ENCODE results near the gene BIRC2. TPM values are rescaled to one million over a fixed set of nuclear protein-coding genes. Genes with fewer than 3 reads are reported as not detected.

Gene BIRC2
- total and polyA plus RNA-seq, 4 donors = 14.1 to 46.7 (median 29.5) TPM

GRCh38 chr11:102343809-102344208 lies 3.2 kb upstream of the BIRC2 start (continued):
- TF ChIP-seq, protein P1, sequence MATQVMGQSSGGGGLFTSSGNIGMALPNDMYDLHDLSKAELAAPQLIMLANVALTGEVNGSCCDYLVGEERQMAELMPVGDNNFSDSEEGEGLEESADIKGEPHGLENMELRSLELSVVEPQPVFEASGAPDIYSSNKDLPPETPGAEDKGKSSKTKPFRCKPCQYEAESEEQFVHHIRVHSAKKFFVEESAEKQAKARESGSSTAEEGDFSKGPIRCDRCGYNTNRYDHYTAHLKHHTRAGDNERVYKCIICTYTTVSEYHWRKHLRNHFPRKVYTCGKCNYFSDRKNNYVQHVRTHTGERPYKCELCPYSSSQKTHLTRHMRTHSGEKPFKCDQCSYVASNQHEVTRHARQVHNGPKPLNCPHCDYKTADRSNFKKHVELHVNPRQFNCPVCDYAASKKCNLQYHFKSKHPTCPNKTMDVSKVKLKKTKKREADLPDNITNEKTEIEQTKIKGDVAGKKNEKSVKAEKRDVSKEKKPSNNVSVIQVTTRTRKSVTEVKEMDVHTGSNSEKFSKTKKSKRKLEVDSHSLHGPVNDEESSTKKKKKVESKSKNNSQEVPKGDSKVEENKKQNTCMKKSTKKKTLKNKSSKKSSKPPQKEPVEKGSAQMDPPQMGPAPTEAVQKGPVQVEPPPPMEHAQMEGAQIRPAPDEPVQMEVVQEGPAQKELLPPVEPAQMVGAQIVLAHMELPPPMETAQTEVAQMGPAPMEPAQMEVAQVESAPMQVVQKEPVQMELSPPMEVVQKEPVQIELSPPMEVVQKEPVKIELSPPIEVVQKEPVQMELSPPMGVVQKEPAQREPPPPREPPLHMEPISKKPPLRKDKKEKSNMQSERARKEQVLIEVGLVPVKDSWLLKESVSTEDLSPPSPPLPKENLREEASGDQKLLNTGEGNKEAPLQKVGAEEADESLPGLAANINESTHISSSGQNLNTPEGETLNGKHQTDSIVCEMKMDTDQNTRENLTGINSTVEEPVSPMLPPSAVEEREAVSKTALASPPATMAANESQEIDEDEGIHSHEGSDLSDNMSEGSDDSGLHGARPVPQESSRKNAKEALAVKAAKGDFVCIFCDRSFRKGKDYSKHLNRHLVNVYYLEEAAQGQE (IDR thresholded peaks at IDR 0.05) = no peak
- TF ChIP-seq TAF1 (conservative IDR thresholded peaks at IDR 0.05) (no peak), JUND (IDR thresholded peaks at IDR 0.05) (no peak), HNF4G (IDR thresholded peaks at IDR 0.05) (no peak), RXRA (IDR thresholded peaks at IDR 0.05) (no peak)

GRCh38 chr11:102345904-102346303 lies 1.1 kb upstream of the BIRC2 start:
- 14% methylated on average over 8 of the region's 8 CpGs for WGBS
- H3K36me3 ChIP-seq (ENCODE audit: control insufficient read depth in 4 of 4, insufficient read depth in 3 of 4, low read depth in 1 of 4, low read length in 3 of 4) = peaks cover 0 to 7% (median 2%) of the 10 kb centered on the region in 4 donors
- DNase-seq (ENCODE audit: low spot score) = peak; percentile 44
- peaks cover 3 to 25% (median 4%) of the 10 kb centered on the region in 4 donors for H3K4me1 ChIP-seq (ENCODE audit: control insufficient read depth in 4 of 4, insufficient read depth in 4 of 4, low read length in 3 of 4)
- peak overlapping the region; percentile 92 to 96 for H3K27ac ChIP-seq (ENCODE audit: low read depth in 1 of 2, low read length in 2 of 2)
- H3K4me3 ChIP-seq (ENCODE audit: low read depth in 1 of 3, low read length in 3 of 3) = peak overlapping the region; percentile 76 to 96 (median 94)
- no peaks in the 10 kb centered on the region for H3K27me3 ChIP-seq (ENCODE audit: control insufficient read depth in 4 of 4, insufficient read depth in 4 of 4, low read length in 3 of 4)
- TF ChIP-seq JUND (IDR thresholded peaks at IDR 0.05) = peak in 1 of 2 donors; percentile 14
- TF ChIP-seq, protein P2, sequence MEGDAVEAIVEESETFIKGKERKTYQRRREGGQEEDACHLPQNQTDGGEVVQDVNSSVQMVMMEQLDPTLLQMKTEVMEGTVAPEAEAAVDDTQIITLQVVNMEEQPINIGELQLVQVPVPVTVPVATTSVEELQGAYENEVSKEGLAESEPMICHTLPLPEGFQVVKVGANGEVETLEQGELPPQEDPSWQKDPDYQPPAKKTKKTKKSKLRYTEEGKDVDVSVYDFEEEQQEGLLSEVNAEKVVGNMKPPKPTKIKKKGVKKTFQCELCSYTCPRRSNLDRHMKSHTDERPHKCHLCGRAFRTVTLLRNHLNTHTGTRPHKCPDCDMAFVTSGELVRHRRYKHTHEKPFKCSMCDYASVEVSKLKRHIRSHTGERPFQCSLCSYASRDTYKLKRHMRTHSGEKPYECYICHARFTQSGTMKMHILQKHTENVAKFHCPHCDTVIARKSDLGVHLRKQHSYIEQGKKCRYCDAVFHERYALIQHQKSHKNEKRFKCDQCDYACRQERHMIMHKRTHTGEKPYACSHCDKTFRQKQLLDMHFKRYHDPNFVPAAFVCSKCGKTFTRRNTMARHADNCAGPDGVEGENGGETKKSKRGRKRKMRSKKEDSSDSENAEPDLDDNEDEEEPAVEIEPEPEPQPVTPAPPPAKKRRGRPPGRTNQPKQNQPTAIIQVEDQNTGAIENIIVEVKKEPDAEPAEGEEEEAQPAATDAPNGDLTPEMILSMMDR (IDR thresholded peaks at IDR 0.05; ENCODE audit: low read depth, low read length, missing input control) = no peak
- H3K9me3 ChIP-seq (ENCODE audit: control insufficient read depth in 4 of 4, low read length in 3 of 4) = no peaks in the 10 kb centered on the region
- peak overlapping the region in 1 of 2 donors; percentile 94 for H3K9ac ChIP-seq (ENCODE audit: low read depth in 1 of 2, low read length in 2 of 2)

- TF ChIP-seq, protein P1 (IDR thresholded peaks at IDR 0.05) = no peak
- TF ChIP-seq GABPA (IDR thresholded peaks at IDR 0.05 in 1 of 2, conservative IDR thresholded peaks at IDR 0.05 in 1 of 2) = no peak
- peak overlapping the region; percentile 92 to 96 for H3K27ac ChIP-seq (ENCODE audit: low read depth in 1 of 2, low read length in 2 of 2)
- DNase-seq (ENCODE audit: low spot score) = no peak
- 0% methylated on average over 5 of the region's 5 CpGs for WGBS
- no peaks in the 10 kb centered on the region for H3K27me3 ChIP-seq (ENCODE audit: control insufficient read depth in 4 of 4, insufficient read depth in 4 of 4, low read length in 3 of 4)
- peak overlapping the region; percentile 76 to 96 (median 94) for H3K4me3 ChIP-seq (ENCODE audit: low read depth in 1 of 3, low read length in 3 of 3)
- peaks cover 0 to 9% (median 2%) of the 10 kb centered on the region in 4 donors for H3K36me3 ChIP-seq (ENCODE audit: control insufficient read depth in 4 of 4, insufficient read depth in 3 of 4, low read depth in 1 of 4, low read length in 3 of 4)
- no peaks in the 10 kb centered on the region for H3K9me3 ChIP-seq (ENCODE audit: control insufficient read depth in 4 of 4, low read length in 3 of 4)
- peak overlapping the region; percentile 86 to 94 for H3K9ac ChIP-seq (ENCODE audit: low read depth in 1 of 2, low read length in 2 of 2)
- peaks cover 3 to 25% (median 4%) of the 10 kb centered on the region in 4 donors for H3K4me1 ChIP-seq (ENCODE audit: control insufficient read depth in 4 of 4, insufficient read depth in 4 of 4, low read length in 3 of 4)
Observed at GRCh38 chr11:102346456-102346747, 612 bp upstream of the BIRC2 start.

All from liver (tissue), 9 donors.